Mesendoderm (in vitro differentiated cells): ENCODE results near the gene ARHGAP22.
"Not testable (repeated sequence)": the region's sequence is repeated elsewhere in the genome, so short reads cannot be mapped to it uniquely, and the experiment has no call there.

ENCODE experiments used
- DNase-seq: peaks from one replicate; pipeline ENCODE4 v3.0.0; 2013
- H2AK5ac ChIP-seq: 2 replicates; pipeline ENCODE4 v1.6.1; 2013; ENCODE audit warnings: low read length, inconsistent platforms
- H2BK120ac ChIP-seq: 2 replicates; pipeline ENCODE4 v1.6.1; 2013; ENCODE audit warnings: low read depth, mild to moderate bottlenecking, low read length, moderate library complexity, mixed read lengths
- H2BK15ac ChIP-seq: replicated peaks from 2 replicates; pipeline ENCODE4 v1.6.1; 2013; ENCODE audit warnings: low read depth, mild to moderate bottlenecking, moderate library complexity
- H2BK5ac ChIP-seq: 2 replicates; pipeline ENCODE4 v1.6.1; 2013; ENCODE audit warnings: low read length, inconsistent platforms
- H3K18ac ChIP-seq: 2 replicates; pipeline ENCODE4 v1.6.1; 2013; ENCODE audit warnings: mild to moderate bottlenecking, low read length, mixed read lengths
- H3K23ac ChIP-seq: one replicate; pipeline ENCODE4 v1.6.1; 2013; ENCODE audit warnings: low read length
- H3K27ac ChIP-seq: 2 replicates; pipeline ENCODE4 v1.5.1; 2013; ENCODE audit warnings: low read depth, mild to moderate bottlenecking, inconsistent platforms, low read length, moderate library complexity
- H3K27me3 ChIP-seq: 2 replicates; pipeline ENCODE4 v1.6.1; 2013; ENCODE audit warnings: low read length, control low read depth, mild to moderate bottlenecking, inconsistent platforms; ENCODE audit not compliant: insufficient read depth, poor library complexity
- H3K36me3 ChIP-seq: 2 replicates; pipeline ENCODE4 v1.6.1; 2013; ENCODE audit warnings: low read length, inconsistent platforms; ENCODE audit not compliant: control insufficient read depth, insufficient read depth
- H3K4ac ChIP-seq: one replicate; pipeline ENCODE4 v1.6.1; 2013; ENCODE audit warnings: low read depth, mild to moderate bottlenecking, low read length, moderate library complexity
- H3K4me1 ChIP-seq: 2 replicates; pipeline ENCODE4 v1.6.1; 2013; ENCODE audit warnings: low read depth, low read length, inconsistent platforms; ENCODE audit not compliant: control insufficient read depth
- H3K4me2 ChIP-seq: 2 replicates; pipeline ENCODE4 v1.6.1; 2013; ENCODE audit warnings: low read length
- H3K4me3 ChIP-seq: 2 replicates; pipeline ENCODE4 v1.5.1; 2013; ENCODE audit warnings: mild to moderate bottlenecking, low read length
- H3K56ac ChIP-seq: one replicate; pipeline ENCODE4 v1.6.1; 2013; ENCODE audit warnings: low read length
- H3K79me1 ChIP-seq: 2 replicates; pipeline ENCODE4 v1.6.1; 2013; ENCODE audit warnings: low read length, inconsistent platforms
- H3K79me2 ChIP-seq: 2 replicates; pipeline ENCODE4 v1.6.1; 2013; ENCODE audit warnings: mild to moderate bottlenecking, low read length; ENCODE audit not compliant: control insufficient read depth, insufficient read depth
- H3K9ac ChIP-seq: 2 replicates; pipeline ENCODE4 v1.6.1; 2013; ENCODE audit warnings: low read length, inconsistent platforms
- H4K5ac ChIP-seq: one replicate; pipeline ENCODE4 v1.6.1; 2013; ENCODE audit warnings: low read length
- H4K8ac ChIP-seq: one replicate; pipeline ENCODE4 v1.6.1; 2013; ENCODE audit warnings: low read depth, mild to moderate bottlenecking, control low read depth, low read length, moderate library complexity
- WGBS: extraction: QIAGEN DNeasy Blood & Tissue Kit; methylation state at CpG from one replicate; pipeline ENCODE4 v1.1.7; 2013; ENCODE audit warnings: low lambda C conversion rate, missing lambda C conversion rate; ENCODE audit not compliant: insufficient coverage; ENCODE audit errors: extremely low coverage; 5-methylcytosine and 5-hydroxymethylcytosine counted together

ARHGAP22 gene

GRCh38 chr10:48651293-48651692 is 46.4 kb upstream of the ARHGAP22 start:
- no peak overlapping the region for H2BK120ac ChIP-seq

GRCh38 chr10:48649349-48649944 is 44.6 kb upstream of the ARHGAP22 start:
- H3K4me1 ChIP-seq = no peaks in the 10 kb centered on the region
- no peak overlapping the region for H3K18ac ChIP-seq
- no peak overlapping the region for H3K4me2 ChIP-seq
- no peak overlapping the region for H3K23ac ChIP-seq
- no peaks in the 10 kb centered on the region for H3K36me3 ChIP-seq
- no peak overlapping the region for H3K9ac ChIP-seq
- no peak overlapping the region for H3K27ac ChIP-seq
- no peaks in the 10 kb centered on the region for H3K27me3 ChIP-seq
- WGBS = no CpG with 5 or more reads among the region's 7 CpGs
- H2BK120ac ChIP-seq = no peak overlapping the region
- H3K79me2 ChIP-seq = no peaks in the 10 kb centered on the region
- H2BK15ac ChIP-seq = no peak overlapping the region
- no peaks in the 10 kb centered on the region for H3K79me1 ChIP-seq
- no peak overlapping the region for H2AK5ac ChIP-seq
- no peak overlapping the region for H3K56ac ChIP-seq
- DNase-seq = no peak
- no peak overlapping the region for H4K5ac ChIP-seq
- H2BK5ac ChIP-seq = no peak overlapping the region
- H3K4ac ChIP-seq = no peak overlapping the region
- no peak overlapping the region for H3K4me3 ChIP-seq
- H4K8ac ChIP-seq = no peak overlapping the region

More at GRCh38 chr10:48651293-48651692, 46.4 kb upstream of the ARHGAP22 start:
- H3K4me1 ChIP-seq = no peaks in the 10 kb centered on the region
- no peak overlapping the region for H2BK15ac ChIP-seq
- H3K79me2 ChIP-seq = no peaks in the 10 kb centered on the region
- H4K5ac ChIP-seq = no peak overlapping the region
- H3K4me3 ChIP-seq = no peak overlapping the region
- H3K23ac ChIP-seq = no peak overlapping the region
- H4K8ac ChIP-seq = no peak overlapping the region
- H3K56ac ChIP-seq = no peak overlapping the region
- no peak overlapping the region for H2BK5ac ChIP-seq
- H3K9ac ChIP-seq = no peak overlapping the region
- H3K27me3 ChIP-seq = no peaks in the 10 kb centered on the region
- H3K18ac ChIP-seq = no peak overlapping the region
- H3K36me3 ChIP-seq = no peaks in the 10 kb centered on the region
- no peak overlapping the region for H3K4ac ChIP-seq
- H3K27ac ChIP-seq = no peak overlapping the region
- H3K79me1 ChIP-seq = no peaks in the 10 kb centered on the region
- no peak for DNase-seq
- H3K4me2 ChIP-seq = no peak overlapping the region
- H2AK5ac ChIP-seq = no peak overlapping the region
- WGBS = no CpG with 5 or more reads among the region's 2 CpGs

GRCh38 chr10:48648172-48648942 is 43.5 kb upstream of the ARHGAP22 start:
- Histone ChIP-seq H3K4me1 (no peaks in the 10 kb centered on the region), H2BK15ac (no peak overlapping the region), H3K4me2 (no peak overlapping the region), H3K56ac (no peak overlapping the region), H3K18ac (no peak overlapping the region), H3K36me3 (no peaks in the 10 kb centered on the region), H3K4me3 (no peak overlapping the region), H3K79me2 (no peaks in the 10 kb centered on the region), H2AK5ac (no peak overlapping the region), H3K4ac (no peak overlapping the region), H3K27me3 (no peaks in the 10 kb centered on the region), H3K27ac (no peak overlapping the region), H2BK120ac (no peak overlapping the region), H4K5ac (no peak overlapping the region), H3K79me1 (no peaks in the 10 kb centered on the region), H3K23ac (no peak overlapping the region), H4K8ac (no peak overlapping the region), H3K9ac (no peak overlapping the region), H2BK5ac (no peak overlapping the region)
- DNase-seq = no peak
- WGBS = no CpG with 5 or more reads among the region's 12 CpGs

- not testable (repeated sequence) for H3K4me2 ChIP-seq, H3K9ac ChIP-seq, H3K4ac ChIP-seq, H3K27ac ChIP-seq, H2BK15ac ChIP-seq, H3K79me1 ChIP-seq, H4K5ac ChIP-seq, H3K4me1 ChIP-seq, H3K27me3 ChIP-seq, H3K18ac ChIP-seq, H3K4me3 ChIP-seq, H4K8ac ChIP-seq, H3K79me2 ChIP-seq, H2BK120ac ChIP-seq, H2BK5ac ChIP-seq, H3K56ac ChIP-seq, H2AK5ac ChIP-seq, DNase-seq, H3K23ac ChIP-seq, H3K36me3 ChIP-seq
- WGBS = no CpG with 5 or more reads among the region's 7 CpGs
Observed at GRCh38 chr10:48647073-48647472, 42.2 kb upstream of the ARHGAP22 start.

GRCh38 chr10:48645600-48645999 is 40.7 kb upstream of the ARHGAP22 start:
- H2BK5ac ChIP-seq = no peak overlapping the region
- no peak overlapping the region for H3K4me2 ChIP-seq
- no peak overlapping the region for H3K9ac ChIP-seq
- no peaks in the 10 kb centered on the region for H3K4me1 ChIP-seq
- no peak overlapping the region for H3K56ac ChIP-seq
- no peak overlapping the region for H2AK5ac ChIP-seq
- H3K79me1 ChIP-seq = no peaks in the 10 kb centered on the region
- no CpG with 5 or more reads among the region's 1 CpG for WGBS
- no peak overlapping the region for H3K23ac ChIP-seq
- no peak overlapping the region for H3K4me3 ChIP-seq
- no peak for DNase-seq
- no peak overlapping the region for H3K27ac ChIP-seq
- no peaks in the 10 kb centered on the region for H3K79me2 ChIP-seq
- no peak overlapping the region for H2BK15ac ChIP-seq
- no peaks in the 10 kb centered on the region for H3K36me3 ChIP-seq
- no peak overlapping the region for H3K4ac ChIP-seq
- no peak overlapping the region for H2BK120ac ChIP-seq
- H3K18ac ChIP-seq = no peak overlapping the region
- no peak overlapping the region for H4K5ac ChIP-seq
- no peak overlapping the region for H4K8ac ChIP-seq
- no peaks in the 10 kb centered on the region for H3K27me3 ChIP-seq
